Endodermal cell (in vitro differentiated cells): ENCODE results near the gene PNN. TPM values are rescaled to one million over a fixed set of nuclear protein-coding genes. Genes with fewer than 3 reads are reported as not detected.

Experiments used
- DNase-seq: peaks from one replicate; pipeline ENCODE4 v3.0.0-alpha.2; 2017
- H3K27ac ChIP-seq: 2 replicates; pipeline ENCODE4 v1.5.1; 2013; ENCODE audit warnings: mild to moderate bottlenecking, low read depth, low read length, moderate library complexity
- H3K27me3 ChIP-seq: 2 replicates; pipeline ENCODE4 v1.6.1; 2013; ENCODE audit warnings: mild to moderate bottlenecking, low read length, moderate library complexity; ENCODE audit not compliant: insufficient read depth, control insufficient read depth, poor library complexity, severe bottlenecking
- H3K36me3 ChIP-seq: 2 replicates; pipeline ENCODE4 v1.7.0; 2013; ENCODE audit warnings: mild to moderate bottlenecking, low read length, moderate library complexity; ENCODE audit not compliant: control insufficient read depth, insufficient read depth
- H3K4me1 ChIP-seq: one replicate; pipeline ENCODE4 v1.7.0; 2013; ENCODE audit warnings: low read length; ENCODE audit not compliant: control insufficient read depth, insufficient read depth
- H3K4me3 ChIP-seq: 2 replicates; pipeline ENCODE4 v1.5.1; 2013; ENCODE audit warnings: mild to moderate bottlenecking, low read length, moderate library complexity
- H3K9ac ChIP-seq: 2 replicates; pipeline ENCODE4 v1.6.1; 2013; ENCODE audit warnings: mild to moderate bottlenecking, low read length, moderate library complexity; ENCODE audit not compliant: poor library complexity, severe bottlenecking; ENCODE audit errors: extremely low read depth
- H3K9me3 ChIP-seq: 2 replicates; pipeline ENCODE4 v1.6.1; 2013; ENCODE audit warnings: mild to moderate bottlenecking, low read length, moderate library complexity; ENCODE audit not compliant: control insufficient read depth
- H3K27ac Mint-ChIP-seq: 2 replicates; pipeline ENCODE4 v1.8.0; 2020; ENCODE audit warnings: mixed read lengths
- H3K27me3 Mint-ChIP-seq: 2 replicates; pipeline ENCODE4 v1.8.0; 2021; ENCODE audit warnings: mild to moderate bottlenecking, mixed read lengths; ENCODE audit not compliant: insufficient read depth
- H3K36me3 Mint-ChIP-seq: 2 replicates; pipeline ENCODE4 v1.8.0; 2020; ENCODE audit warnings: low read depth, mixed read lengths
- H3K4me1 Mint-ChIP-seq: 2 replicates; pipeline ENCODE4 v1.8.0; 2020; ENCODE audit warnings: mixed read lengths
- H3K4me3 Mint-ChIP-seq: 2 replicates; pipeline ENCODE4 v1.8.0; 2020; ENCODE audit warnings: mild to moderate bottlenecking, moderate library complexity, mixed read lengths
- H3K9me3 Mint-ChIP-seq: 2 replicates; pipeline ENCODE4 v1.8.0; 2020; ENCODE audit warnings: mild to moderate bottlenecking, mixed read lengths
- CTCF ChIP-seq: fragments of 200-600 bp; sonication (generic); conservative IDR thresholded peaks from 2 replicates; pipeline ENCODE4 v1.5.0; 2021; ENCODE audit warnings: antibody characterized with exemption, mild to moderate bottlenecking
- WGBS, 2 experiments: methylation state at CpG; one replicate each; pipeline versions ENCODE4 v1.1.5 to v1.1.7; 2013; ENCODE audit warnings: missing lambda C conversion rate in 2 of 2, mixed read lengths in 1 of 2; ENCODE audit not compliant: insufficient coverage in 1 of 2, insufficient read length in 1 of 2; 5-methylcytosine and 5-hydroxymethylcytosine counted together
- total RNA-seq, 2 donors: library from RNA; stranded (reverse); fragmentation: NEBNext Ultra II Directional in 1 of 2; extraction: Animal tissue kit (Norgen Biotek cat#: 25700) in 1 of 2; gene quantifications; 2 replicates in 1 of 2; 3 replicates in 1 of 2; pipeline ENCODE4 v1.2.1, GENCODE V29; 2021

The PNN gene
- total RNA-seq, 2 donors from 2014 or later, result 122 to 148 TPM

- Mint-ChIP-seq H3K27ac (peak overlapping the region; percentile 47), H3K9me3 (no peaks in the 10 kb centered on the region), H3K4me3 (peak overlapping the region; percentile 97), H3K4me1 (peaks cover 16% of the 10 kb centered on the region), H3K27me3 (no peaks in the 10 kb centered on the region), H3K36me3 (peaks cover 39% of the 10 kb centered on the region)
- Histone ChIP-seq H3K27me3 (no peaks in the 10 kb centered on the region), H3K4me3 (peak overlapping the region; percentile 94), H3K4me1 (peaks cover 16% of the 10 kb centered on the region), H3K27ac (no peak overlapping the region), H3K9me3 (no peaks in the 10 kb centered on the region), H3K9ac (no peak overlapping the region), H3K36me3 (peaks cover 62% of the 10 kb centered on the region)
- no peak for DNase-seq
- no peak for TF ChIP-seq CTCF
- WGBS, 2 experiments, result 93 to 96% methylated on average over 2 to 4 of the region's 9 CpGs
These were observed 2.1 kb downstream of the PNN start for GRCh38 chr14:39177168-39177545.

DNA sequence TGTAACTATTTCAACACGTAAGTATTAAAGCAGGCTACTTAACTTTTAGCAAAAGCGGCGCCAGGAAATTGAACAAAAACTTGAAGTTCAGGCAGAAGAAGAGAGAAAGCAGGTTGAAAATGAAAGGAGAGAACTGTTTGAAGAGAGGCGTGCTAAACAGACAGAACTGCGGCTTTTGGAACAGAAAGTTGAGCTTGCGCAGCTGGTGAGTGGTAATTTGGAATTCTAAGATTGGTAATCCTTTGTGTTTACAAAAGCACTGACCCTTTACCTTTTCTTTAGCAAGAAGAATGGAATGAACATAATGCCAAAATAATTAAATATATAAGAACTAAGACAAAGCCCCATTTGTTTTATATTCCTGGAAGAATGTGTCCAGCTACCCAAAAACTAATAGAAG lies 4.0 kb downstream of the PNN start:
- Mint-ChIP-seq H3K27me3 (no peaks in the 10 kb centered on the region), H3K27ac (no peak overlapping the region), H3K4me1 (peaks cover 16% of the 10 kb centered on the region), H3K36me3 (peaks cover 53% of the 10 kb centered on the region), H3K9me3 (no peaks in the 10 kb centered on the region), H3K4me3 (no peak overlapping the region)
- no peaks in the 10 kb centered on the region for H3K9me3 ChIP-seq
- no peak for DNase-seq
- no peak for TF ChIP-seq CTCF
- WGBS, 2 experiments, result 97 to 100% methylated on average over 6 of the region's 6 CpGs
- no peak overlapping the region for H3K27ac ChIP-seq
- H3K36me3 ChIP-seq, result peaks cover 81% of the 10 kb centered on the region
- H3K9ac ChIP-seq, result no peak overlapping the region
- H3K27me3 ChIP-seq, result no peaks in the 10 kb centered on the region
- peak overlapping the region; percentile 12 for H3K4me3 ChIP-seq
- peaks cover 16% of the 10 kb centered on the region for H3K4me1 ChIP-seq

- TF ChIP-seq CTCF, result no peak
- Histone ChIP-seq H3K36me3 (peaks cover 95% of the 10 kb centered on the region), H3K4me1 (peaks cover 16% of the 10 kb centered on the region), H3K4me3 (peak overlapping the region; percentile 69), H3K9ac (no peak overlapping the region), H3K9me3 (no peaks in the 10 kb centered on the region), H3K27me3 (no peaks in the 10 kb centered on the region), H3K27ac (no peak overlapping the region)
- no peak for DNase-seq
- H3K27me3 Mint-ChIP-seq, result no peaks in the 10 kb centered on the region
- 95 to 100% methylated on average over 5 of the region's 5 CpGs for WGBS, 2 experiments
- no peak overlapping the region for H3K27ac Mint-ChIP-seq
- no peak overlapping the region for H3K4me3 Mint-ChIP-seq
- H3K9me3 Mint-ChIP-seq, result no peaks in the 10 kb centered on the region
- peaks cover 16% of the 10 kb centered on the region for H3K4me1 Mint-ChIP-seq
- peaks cover 63% of the 10 kb centered on the region for H3K36me3 Mint-ChIP-seq
These were observed 5.5 kb downstream of the PNN start for GRCh38 chr14:39180553-39180952.
